Endothelial cell (in vitro differentiated cells): ENCODE measurements around the gene CGRRF1. TPM values are rescaled to one million over a fixed set of nuclear protein-coding genes. Genes with fewer than 3 reads are reported as not detected.

ENCODE experiments used
- DNase-seq: peaks from one replicate; pipeline ENCODE4 v3.0.0; 2021; ENCODE audit warnings: low spot score
- H3K27ac Mint-ChIP-seq: one replicate; pipeline ENCODE4 v1.8.0; 2021; ENCODE audit warnings: mixed read lengths, inconsistent platforms; ENCODE audit not compliant: unreplicated experiment
- H3K27me3 Mint-ChIP-seq: one replicate; pipeline ENCODE4 v1.8.0; 2021; ENCODE audit warnings: mild to moderate bottlenecking, moderate library complexity, mixed read lengths, inconsistent platforms; ENCODE audit not compliant: unreplicated experiment
- H3K36me3 Mint-ChIP-seq: one replicate; pipeline ENCODE4 v1.8.0; 2021; ENCODE audit warnings: mild to moderate bottlenecking, low read depth, mixed read lengths, inconsistent platforms; ENCODE audit not compliant: unreplicated experiment
- H3K4me1 Mint-ChIP-seq: one replicate; pipeline ENCODE4 v1.8.0; 2021; ENCODE audit warnings: mild to moderate bottlenecking, mixed read lengths, inconsistent platforms; ENCODE audit not compliant: unreplicated experiment
- H3K4me3 Mint-ChIP-seq: one replicate; pipeline ENCODE4 v1.8.0; 2021; ENCODE audit warnings: mild to moderate bottlenecking, mixed read lengths, inconsistent platforms; ENCODE audit not compliant: unreplicated experiment
- H3K9me3 Mint-ChIP-seq: one replicate; pipeline ENCODE4 v1.8.0; 2021; ENCODE audit warnings: mixed read lengths, inconsistent platforms; ENCODE audit not compliant: unreplicated experiment
- CTCF ChIP-seq: fragments of 200-600 bp; sonication (generic); IDR thresholded peaks from one replicate; pipeline ENCODE4 v1.5.0; 2021; ENCODE audit warnings: antibody characterized with exemption; ENCODE audit not compliant: unreplicated experiment
- total RNA-seq: library from RNA; stranded (reverse); fragmentation: NEBNext Ultra II Directional; extraction: Animal tissue kit (Norgen Biotek cat#: 25700); gene quantifications from one replicate; pipeline ENCODE4 v1.2.1, GENCODE V29; 2021; ENCODE audit not compliant: unreplicated experiment

CGRRF1 gene
- total RNA-seq, 1 donor from 2014 or later = 31.1 TPM

DNA sequence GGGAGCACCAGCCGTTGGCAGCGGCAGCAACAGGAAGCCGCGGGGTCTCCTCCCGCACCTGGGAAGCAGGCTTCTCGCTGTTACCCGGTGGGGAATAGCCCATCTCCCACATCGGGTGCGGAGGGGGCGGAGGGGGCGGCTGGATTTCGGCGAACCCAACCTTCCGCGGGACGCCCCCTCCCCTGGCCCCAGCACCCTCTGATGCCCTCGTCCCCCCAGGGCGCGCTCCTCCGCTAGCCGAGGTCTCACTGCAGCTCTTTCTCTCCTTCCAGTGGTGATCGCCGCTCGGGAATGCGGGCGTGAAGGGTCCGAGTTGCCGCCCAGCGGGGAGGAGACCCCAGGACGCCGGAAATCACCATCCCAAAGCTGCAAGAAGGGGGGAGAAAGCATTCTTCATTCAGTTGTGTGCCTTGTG lies 57.5 kb downstream of the CGRRF1 start:
- peak overlapping the region; percentile 70 for H3K27ac Mint-ChIP-seq

DNA sequence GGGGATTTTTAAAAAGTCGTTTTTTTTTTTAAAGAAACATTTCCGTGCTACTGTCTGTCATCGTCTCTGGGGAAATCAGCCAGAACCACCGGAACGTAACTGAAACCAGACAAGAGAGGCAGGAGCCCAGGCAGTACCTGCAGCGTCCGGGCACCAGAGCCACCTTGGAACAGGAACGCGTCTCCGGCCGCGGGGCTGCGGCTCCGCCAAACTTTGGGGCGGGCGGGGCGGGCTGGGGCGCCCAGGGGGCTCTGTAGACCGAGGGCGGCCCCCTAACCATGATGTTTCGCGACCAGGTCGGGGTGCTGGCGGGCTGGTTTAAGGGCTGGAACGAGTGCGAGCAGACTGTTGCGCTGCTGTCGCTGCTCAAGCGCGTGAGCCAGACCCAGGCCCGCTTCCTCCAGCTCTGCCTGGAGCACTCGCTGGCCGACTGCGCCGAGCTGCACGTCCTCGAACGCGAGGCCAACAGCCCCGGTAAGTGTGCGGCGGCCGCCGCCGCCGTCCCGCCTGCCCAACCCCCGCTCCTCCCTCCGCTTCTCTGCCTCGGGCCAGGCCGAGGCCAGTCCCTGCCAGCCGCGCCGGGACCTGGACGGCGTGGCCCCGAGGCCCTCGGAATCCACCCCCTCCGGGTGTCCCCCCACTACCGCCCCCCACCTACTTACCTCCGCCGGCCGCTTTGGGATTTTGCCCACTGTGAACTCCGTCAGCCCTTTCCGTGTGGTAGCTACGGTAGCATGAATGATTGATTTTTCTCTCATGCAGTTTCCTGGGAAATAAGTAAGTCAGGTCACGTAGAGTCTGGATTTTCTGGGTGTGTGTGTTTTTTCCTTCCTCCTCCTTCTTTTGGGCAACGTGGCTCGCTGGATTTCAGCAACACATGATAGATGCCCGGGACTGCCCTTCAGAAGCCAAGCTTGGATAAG lies 58.2 kb downstream of the CGRRF1 start:
- no peaks in the 10 kb centered on the region for H3K9me3 Mint-ChIP-seq
- peak; percentile 59 for DNase-seq

More for the DNA sequence above, 57.5 kb downstream of the CGRRF1 start:
- Mint-ChIP-seq H3K27me3 (peaks cover 8% of the 10 kb centered on the region), H3K36me3 (peaks cover 4% of the 10 kb centered on the region), H3K9me3 (no peaks in the 10 kb centered on the region), H3K4me3 (peak overlapping the region; percentile 97), H3K4me1 (peaks cover 15% of the 10 kb centered on the region)
- peak; percentile 46 for DNase-seq
- no peak for TF ChIP-seq CTCF

GRCh38 chr14:54568821-54569595 lies 59.3 kb downstream of the CGRRF1 start:
- no peak overlapping the region for H3K27ac Mint-ChIP-seq
- H3K4me3 Mint-ChIP-seq = peak overlapping the region; percentile 56
- peaks cover 7% of the 10 kb centered on the region for H3K36me3 Mint-ChIP-seq
- no peaks in the 10 kb centered on the region for H3K9me3 Mint-ChIP-seq
- H3K27me3 Mint-ChIP-seq = peaks cover 8% of the 10 kb centered on the region
- H3K4me1 Mint-ChIP-seq = peaks cover 15% of the 10 kb centered on the region
- no peak for DNase-seq
- no peak for TF ChIP-seq CTCF

More for the DNA sequence above, 58.2 kb downstream of the CGRRF1 start:
- H3K4me1 Mint-ChIP-seq = peaks cover 15% of the 10 kb centered on the region
- H3K36me3 Mint-ChIP-seq = peaks cover 7% of the 10 kb centered on the region
- peak overlapping the region; percentile 97 for H3K4me3 Mint-ChIP-seq
- no peak for TF ChIP-seq CTCF
- H3K27me3 Mint-ChIP-seq = peaks cover 8% of the 10 kb centered on the region
- peak overlapping the region; percentile 70 for H3K27ac Mint-ChIP-seq

DNA sequence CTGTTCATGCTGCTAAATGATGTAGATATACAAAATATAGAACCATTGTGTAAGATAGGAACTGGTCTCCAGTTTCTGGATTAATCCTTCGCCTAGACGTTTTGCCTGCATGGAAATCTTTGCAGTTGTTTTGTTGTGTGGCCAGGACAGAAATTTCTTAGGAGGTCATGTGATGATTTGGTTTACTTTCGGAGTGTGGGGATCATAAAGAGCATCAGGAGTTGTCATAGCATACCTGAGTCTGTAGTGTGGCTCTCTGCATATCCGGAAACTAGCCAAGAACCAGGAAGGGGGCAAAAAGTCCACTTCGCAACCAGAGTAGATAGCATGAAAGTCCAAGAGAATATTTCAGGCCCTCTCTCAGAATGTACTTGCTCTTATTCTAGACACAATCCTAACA lies 60.3 kb downstream of the CGRRF1 start:
- no peak overlapping the region for H3K4me3 Mint-ChIP-seq

More for the DNA sequence above, 60.3 kb downstream of the CGRRF1 start:
- TF ChIP-seq CTCF = no peak
- peaks cover 10% of the 10 kb centered on the region for H3K4me1 Mint-ChIP-seq
- no peaks in the 10 kb centered on the region for H3K9me3 Mint-ChIP-seq
- peaks cover 5% of the 10 kb centered on the region for H3K27me3 Mint-ChIP-seq
- H3K36me3 Mint-ChIP-seq = peaks cover 7% of the 10 kb centered on the region
- peak overlapping the region; percentile 61 for H3K27ac Mint-ChIP-seq
- no peak for DNase-seq
